Stimulated activated CD4-positive, alpha-beta T cell treated with anti-CD3 and anti-CD28 coated beads, Interleukin-15, amount 100 ng/mL, for 1 hour (primary cell): ENCODE results near the gene BOC.

Source experiments
- DNase-seq, 2 donors: peaks; one replicate each; pipeline ENCODE4 v3.0.0-alpha.2; 2020; ENCODE audit warnings: low read depth in 1 of 2, low spot score in 1 of 2

BOC gene

GRCh38 chr3:113266738-113267137 is 55.4 kb downstream of the BOC start:
- no peak for DNase-seq

- DNase-seq, result no peak
These were observed 57.0 kb downstream of the BOC start for GRCh38 chr3:113268311-113268710.

- no peak for DNase-seq
These were observed 57.6 kb downstream of the BOC start for GRCh38 chr3:113268942-113269341.

- no peak for DNase-seq
These were observed 58.3 kb downstream of the BOC start for GRCh38 chr3:113269661-113270060.

- DNase-seq, result no peak
These were observed 58.7 kb downstream of the BOC start for GRCh38 chr3:113270068-113270467.

GRCh38 chr3:113270786-113271185 is 59.4 kb downstream of the BOC start:
- DNase-seq, result no peak

- DNase-seq, result no peak
These were observed 59.8 kb downstream of the BOC start for GRCh38 chr3:113271189-113271588.

GRCh38 chr3:113271594-113272384 is 60.4 kb downstream of the BOC start:
- no peak for DNase-seq

GRCh38 chr3:113272385-113272779 is 61.0 kb downstream of the BOC start:
- no peak for DNase-seq

GRCh38 chr3:113273011-113273410 is 61.7 kb downstream of the BOC start:
- DNase-seq, result no peak

GRCh38 chr3:113273604-113274378 is 62.4 kb downstream of the BOC start:
- DNase-seq, result no peak

GRCh38 chr3:113274425-113275257 is 63.3 kb downstream of the BOC start:
- DNase-seq, result no peak

GRCh38 chr3:113275258-113275556 is 63.9 kb downstream of the BOC start:
- DNase-seq, result no peak

GRCh38 chr3:113275583-113275928 is 64.2 kb downstream of the BOC start:
- no peak for DNase-seq

- DNase-seq, result no peak
These were observed 64.8 kb downstream of the BOC start for GRCh38 chr3:113275929-113276750.

GRCh38 chr3:113276751-113277080 is 65.4 kb downstream of the BOC start:
- DNase-seq, result no peak

GRCh38 chr3:113277414-113277813 is 66.1 kb downstream of the BOC start:
- no peak for DNase-seq

- DNase-seq, result no peak
These were observed 66.7 kb downstream of the BOC start for GRCh38 chr3:113277941-113278598.

GRCh38 chr3:113278599-113278955 is 67.2 kb downstream of the BOC start:
- no peak for DNase-seq

- no peak for DNase-seq
These were observed 68.3 kb downstream of the BOC start for GRCh38 chr3:113279686-113280085.

- no peak for DNase-seq
These were observed 71.9 kb downstream of the BOC start for GRCh38 chr3:113283306-113283705.
